Measurements from ENCODE around the gene SKP2.
"Not testable (repeated sequence)": the region's sequence is repeated elsewhere in the genome, so short reads cannot be mapped to it uniquely, and the experiment has no call there.

The SKP2 gene

GRCh38 chr5:36151434-36152323, at the start of gene SKP2, which contains the start of gene LMBRD2:
SKP2 (plus strand) TSS chr5:36152111; CDS start chr5:36152263, 152 bp downstream.
LMBRD2 (minus strand) TSS chr5:36151887; CDS start chr5:36143349, 8,538 bp downstream.
- DNase-seq (ENCODE audit: low spot score) = peak; percentile 95

DNA sequence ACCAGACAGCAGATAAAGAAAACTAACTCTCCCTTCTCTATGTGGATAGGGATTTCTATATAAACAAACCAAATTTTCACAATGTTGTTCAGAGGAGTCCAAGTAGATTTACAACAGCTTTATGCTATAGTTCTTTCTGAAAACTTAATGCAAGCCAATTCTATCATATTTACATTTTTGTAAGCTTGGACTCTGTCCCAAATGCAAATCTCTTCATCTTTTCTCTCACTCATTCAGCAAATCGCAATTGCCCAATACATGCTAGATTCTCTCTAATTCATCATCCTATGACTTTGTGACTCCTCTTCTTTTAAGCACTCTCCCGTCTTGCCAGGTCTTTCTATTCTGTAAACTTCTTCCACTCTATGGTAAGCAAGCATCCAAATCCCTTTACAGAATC, 46.1 kb upstream of the SKP2 start:
- no peak for DNase-seq (ENCODE audit: low spot score)

- no peak for DNase-seq (ENCODE audit: low spot score)
Measured at GRCh38 chr5:36108758-36109460, 43.0 kb upstream of the SKP2 start.

DNA sequence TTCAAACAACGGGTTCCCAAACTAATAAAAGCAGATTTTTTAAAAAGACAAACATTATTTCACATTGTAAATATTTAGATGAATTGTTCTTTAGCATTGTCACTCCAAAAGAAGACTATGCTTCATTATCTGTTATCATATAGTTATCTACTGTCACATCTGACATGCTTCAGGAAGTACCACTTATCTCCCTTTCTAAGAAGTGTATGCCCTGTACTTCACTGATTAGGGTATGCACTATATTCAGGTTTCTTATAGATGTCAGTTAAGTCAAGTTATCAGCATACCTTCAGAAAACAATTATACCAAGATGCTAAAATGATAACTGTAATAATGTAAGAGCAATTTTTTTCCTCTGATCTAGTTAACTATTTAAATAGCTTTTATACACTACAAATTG, 40.7 kb upstream of the SKP2 start:
- no peak for DNase-seq (ENCODE audit: low spot score)

GRCh38 chr5:36125868-36126267, 26.0 kb upstream of the SKP2 start:
- DNase-seq (ENCODE audit: low spot score) = no peak

DNA sequence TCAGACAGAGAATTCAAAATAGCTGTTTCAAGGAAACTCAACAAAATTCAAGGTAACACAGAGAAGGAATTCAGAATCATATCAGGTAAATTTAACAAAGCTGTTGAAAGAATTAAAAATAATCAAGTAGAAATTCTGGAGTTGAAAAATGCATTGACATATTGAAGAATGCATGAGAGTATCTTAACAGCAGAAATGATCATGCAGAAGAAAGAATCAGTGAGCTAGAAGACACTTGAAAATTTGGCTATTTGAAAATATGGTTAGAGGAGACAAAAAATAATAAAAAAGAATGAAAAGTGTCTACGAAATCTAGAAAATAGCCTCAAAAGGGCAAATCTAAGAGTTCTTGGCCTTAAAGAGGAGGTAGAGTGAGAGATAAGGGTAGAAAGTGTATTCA, 23.1 kb upstream of the SKP2 start:
- no peak for DNase-seq (ENCODE audit: low spot score)

GRCh38 chr5:36129666-36130065, 22.2 kb upstream of the SKP2 start:
- not testable (repeated sequence) for DNase-seq (ENCODE audit: low spot score)

- DNase-seq (ENCODE audit: low spot score) = not testable (repeated sequence)
Measured at GRCh38 chr5:36133009-36133408, 18.9 kb upstream of the SKP2 start.

DNA sequence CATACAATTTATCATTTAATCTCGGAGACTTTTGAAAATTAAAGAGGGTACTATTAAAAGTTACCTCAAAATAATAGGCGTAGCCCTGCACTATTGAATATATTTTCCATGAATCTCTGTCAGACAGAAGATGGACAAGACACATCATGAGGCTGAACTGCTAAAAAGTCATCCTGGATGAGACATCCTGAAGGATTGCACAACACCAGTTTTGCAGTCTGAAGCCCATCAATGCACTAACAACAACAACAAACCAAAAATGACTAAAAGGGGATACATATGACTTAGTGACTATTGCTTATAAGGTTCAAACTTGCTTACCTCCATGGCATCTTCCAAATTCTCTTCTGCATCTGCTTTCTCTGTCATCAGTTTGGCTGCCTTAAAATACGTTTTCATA, 15.9 kb upstream of the SKP2 start:
- DNase-seq (ENCODE audit: low spot score) = no peak

- DNase-seq (ENCODE audit: low spot score) = no peak
Measured at GRCh38 chr5:36136581-36136980, 15.3 kb upstream of the SKP2 start.

- no peak for DNase-seq (ENCODE audit: low spot score)
Measured at GRCh38 chr5:36138900-36139683, 12.8 kb upstream of the SKP2 start.

GRCh38 chr5:36145311-36145710, 6.6 kb upstream of the SKP2 start:
- DNase-seq (ENCODE audit: low spot score) = no peak

DNA sequence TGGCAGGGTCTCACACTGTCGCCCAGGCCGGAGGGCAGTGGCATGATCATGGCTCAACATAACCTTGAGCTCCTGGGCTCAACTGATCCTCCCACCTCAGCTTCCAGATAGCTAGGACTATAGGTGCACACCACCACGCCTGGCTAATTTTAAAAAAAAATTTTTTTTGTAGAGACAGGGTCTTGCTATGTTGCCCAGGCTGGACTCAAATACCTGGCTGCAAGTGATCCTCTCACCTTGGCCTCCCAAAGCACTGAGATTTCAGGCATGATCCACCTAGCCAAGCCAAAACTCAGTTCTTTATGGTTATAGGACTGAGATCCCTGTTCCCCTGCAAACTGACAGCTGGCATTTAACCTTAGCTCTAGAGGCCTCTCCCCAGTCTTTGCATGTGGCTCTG, 5.5 kb upstream of the SKP2 start:
- no peak for DNase-seq (ENCODE audit: low spot score)

DNA sequence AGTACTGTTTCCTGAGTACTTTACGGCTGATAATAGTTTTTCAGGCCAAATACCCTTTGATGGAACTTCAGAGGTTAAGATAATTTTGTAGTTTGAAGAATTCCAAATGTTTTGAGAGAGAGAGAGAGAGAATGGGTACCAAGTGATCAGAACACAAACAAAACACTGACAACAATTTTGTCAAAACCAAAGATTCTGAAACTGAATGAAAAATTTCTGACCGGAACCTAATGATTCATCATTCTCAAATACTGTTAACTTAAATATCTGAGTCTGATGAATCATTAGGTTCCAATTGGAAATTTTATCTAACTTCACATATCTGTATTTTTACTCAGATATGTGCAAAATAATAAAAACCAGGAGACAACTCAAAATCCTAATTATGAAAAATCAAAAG, 4.2 kb upstream of the SKP2 start:
- DNase-seq (ENCODE audit: low spot score) = no peak

- DNase-seq (ENCODE audit: low spot score) = peak; percentile 13
Measured at GRCh38 chr5:36150676-36151433, 1.1 kb upstream of the SKP2 start.

GRCh38 chr5:36152324-36153297, 700 bp downstream of the SKP2 start:
- peak; percentile 27 for DNase-seq (ENCODE audit: low spot score)

- no peak for DNase-seq (ENCODE audit: low spot score)
Measured at GRCh38 chr5:36153298-36153677, 1.4 kb downstream of the SKP2 start.

GRCh38 chr5:36153726-36154125, 1.8 kb downstream of the SKP2 start:
- no peak for DNase-seq (ENCODE audit: low spot score)

- no peak for DNase-seq (ENCODE audit: low spot score)
Measured at GRCh38 chr5:36155291-36155690, 3.4 kb downstream of the SKP2 start.

GRCh38 chr5:36156121-36156601, 4.2 kb downstream of the SKP2 start:
- no peak for DNase-seq (ENCODE audit: low spot score)

Measured in germinal center (tissue), 1 donor.